GM23248 (cell line): ENCODE results near the gene ACSF3.

Experiments used
- EZH2 ChIP-seq: fragments of 200-600 bp; sonication (generic); IDR thresholded peaks from 2 replicates; pipeline ENCODE4 v1.6.1; 2018; ENCODE audit warnings: antibody characterized with exemption, mild to moderate bottlenecking; ENCODE audit not compliant: insufficient read depth, poor library complexity, severe bottlenecking
- EZH2phosphoT487 ChIP-seq: fragments of 200-600 bp; sonication (generic); IDR thresholded peaks from 2 replicates; pipeline ENCODE4 v1.6.1; 2018; ENCODE audit warnings: antibody characterized with exemption, moderate library complexity, mild to moderate bottlenecking, low read depth; ENCODE audit not compliant: insufficient read depth

- TF ChIP-seq EZH2 = no peak
- no peak for TF ChIP-seq EZH2phosphoT487
These were observed 16.6 kb upstream of the ACSF3 start for GRCh38 chr16:89077076-89077475.
